Keratinocyte (primary cell): ENCODE results near the gene GP5. TPM values are rescaled to one million over a fixed set of nuclear protein-coding genes. Genes with fewer than 3 reads are reported as not detected.

ENCODE experiments used
- DNase-seq: peaks from one replicate; pipeline ENCODE4 v3.0.0-alpha.2; 2011; ENCODE audit warnings: low read depth, missing footprints, low spot score
- FAIRE-seq: peaks from 2 replicates; lab custom pipeline; 2011; peaks lifted over from hg19 to GRCh38; lab: Jason Lieb, UNC
- H2AFZ ChIP-seq: 2 replicates; pipeline ENCODE4 v1.6.0; 2012; ENCODE audit warnings: low read length, control low read depth, inconsistent platforms; ENCODE audit not compliant: control insufficient read depth
- H3K27ac ChIP-seq: 2 replicates; pipeline ENCODE4 v1.5.1; 2011; ENCODE audit warnings: low read length; ENCODE audit not compliant: control insufficient read depth, insufficient read depth
- H3K27me3 ChIP-seq: 3 replicates; pipeline ENCODE4 v1.6.0; 2011; ENCODE audit warnings: low read length; ENCODE audit not compliant: control insufficient read depth, insufficient read depth; ENCODE audit errors: extremely low read depth
- H3K36me3 ChIP-seq, 2 experiments: 2 replicates in 1 of 2; 3 replicates in 1 of 2; pipeline ENCODE4 v1.5.1; 2011; ENCODE audit warnings: low read length in 2 of 2, mild to moderate bottlenecking in 1 of 2; ENCODE audit not compliant: control insufficient read depth in 2 of 2, insufficient read depth in 2 of 2; ENCODE audit errors: extremely low read depth in 1 of 2
- H3K4me1 ChIP-seq: 3 replicates; pipeline ENCODE4 v1.5.1; 2011; ENCODE audit warnings: low read length; ENCODE audit not compliant: control insufficient read depth, insufficient read depth; ENCODE audit errors: extremely low read depth
- H3K4me2 ChIP-seq: 3 replicates; pipeline ENCODE4 v1.6.0; 2011; ENCODE audit warnings: low read depth, low read length; ENCODE audit not compliant: control insufficient read depth, insufficient read depth; ENCODE audit errors: extremely low read depth
- H3K4me3 ChIP-seq, 3 experiments: fragments of 200-600 bp in 1 of 3; sonication (generic) in 1 of 3; 2 replicates in 2 of 3; 3 replicates in 1 of 3; pipeline ENCODE4 v1.5.1; 2011 to 2016; ENCODE audit warnings: low read length in 3 of 3, mild to moderate bottlenecking in 3 of 3, control low read depth in 2 of 3, inconsistent platforms in 1 of 3, low read depth in 1 of 3, mixed read lengths in 1 of 3, mixed run types in 1 of 3, moderate library complexity in 1 of 3; ENCODE audit not compliant: control insufficient read depth in 2 of 3, insufficient read depth in 2 of 3; ENCODE audit errors: extremely low read depth in 1 of 3
- H3K79me2 ChIP-seq: 2 replicates; pipeline ENCODE4 v1.6.0; 2012; ENCODE audit warnings: low read length; ENCODE audit not compliant: control insufficient read depth, insufficient read depth
- H3K9ac ChIP-seq: 3 replicates; pipeline ENCODE4 v1.6.0; 2011; ENCODE audit warnings: low read length; ENCODE audit not compliant: control insufficient read depth, insufficient read depth; ENCODE audit errors: extremely low read depth
- H3K9me1 ChIP-seq: 3 replicates; pipeline ENCODE4 v1.6.0; 2011; ENCODE audit warnings: low read length; ENCODE audit not compliant: control insufficient read depth, insufficient read depth; ENCODE audit errors: extremely low read depth
- H3K9me3 ChIP-seq: 2 replicates; pipeline ENCODE4 v1.5.1; 2012; ENCODE audit warnings: low read depth, low read length; ENCODE audit not compliant: control insufficient read depth
- H4K20me1 ChIP-seq: 3 replicates; pipeline ENCODE4 v1.6.0; 2011; ENCODE audit warnings: low read length; ENCODE audit not compliant: control insufficient read depth, insufficient read depth; ENCODE audit errors: extremely low read depth
- EZH2 ChIP-seq: IDR thresholded peaks from one replicate; pipeline ENCODE4 v1.6.1; 2012; ENCODE audit warnings: inconsistent platforms, mild to moderate bottlenecking, low read length, moderate library complexity
- dilution Hi-C: fragments of 300-500 bp; cut with MboI; formaldehyde crosslinking; loops from one replicate; pipeline ENCODE4 v1.7.0; 2020; ENCODE audit warnings: low sequenced_read_pairs; ENCODE audit not compliant: extremely low pct_ligation_motif_present
- polyA plus RNA-seq, 5 experiments: library from polyadenylated mRNA; depleted of rRNA in 3 of 5; stranded (reverse) in 3 of 5; stranded (forward) in 1 of 5; unstranded in 1 of 5; fragments of >200 nt; gene quantifications; 1 replicate in 1 of 5; 2 replicates in 3 of 5; 3 replicates in 1 of 5; pipeline versions ENCODE4 v1.2.1 to v1.2.3, GENCODE V29; 2011 to 2012; ENCODE audit warnings: missing spikeins in 2 of 5, low read depth in 1 of 5, low replicate concordance in 1 of 5
- TF ChIP-seq, protein P1 (sequence below), 3 experiments: IDR thresholded peaks in 1 of 3; conservative IDR thresholded peaks in 1 of 3; optimal IDR thresholded peaks in 1 of 3; 2 replicates in 2 of 3; 3 replicates in 1 of 3; pipeline versions ENCODE3 to v1.5.1; 2011; ENCODE audit warnings: low read length in 3 of 3, mild to moderate bottlenecking in 3 of 3, moderate library complexity in 2 of 3, control low read depth in 1 of 3, inconsistent platforms in 1 of 3; ENCODE audit not compliant: insufficient read depth in 2 of 3; ENCODE audit errors: extremely low read depth in 1 of 3

GP5 gene
- polyA plus RNA-seq, 1 donor (not counting 4 experiments of a cell fraction or from before 2014, with no cell fraction given) = 0.04 TPM

DNA sequence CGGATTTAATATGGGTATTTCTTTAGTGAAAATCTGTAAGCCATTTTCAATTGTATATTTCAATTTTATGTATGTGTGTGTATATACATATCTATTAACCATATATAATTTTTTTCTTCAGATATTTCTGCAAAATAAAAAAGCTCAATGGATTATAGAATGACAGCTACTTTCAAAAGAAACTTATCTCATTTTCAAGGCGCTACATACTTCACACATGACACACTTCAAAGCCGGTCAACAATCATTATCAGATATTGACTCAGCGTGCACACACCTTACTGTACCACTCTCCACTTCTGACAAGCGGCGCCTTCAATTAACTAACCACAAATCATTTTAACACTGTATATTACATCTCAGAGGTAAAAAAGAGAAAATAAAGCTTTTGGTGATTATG, 48.1 kb upstream of the GP5 start:
- peaks cover 11 to 31% of the 10 kb centered on the region in 2 experiments for H3K36me3 ChIP-seq
- H3K27ac ChIP-seq = no peak overlapping the region
- H3K9ac ChIP-seq = no peak overlapping the region
- no peak for FAIRE-seq
- no peak overlapping the region for H3K4me2 ChIP-seq
- H4K20me1 ChIP-seq = no peaks in the 10 kb centered on the region
- dilution Hi-C loops = no loop called here
- H3K79me2 ChIP-seq = no peaks in the 10 kb centered on the region
- no peak overlapping the region for H3K4me3 ChIP-seq
- H3K9me3 ChIP-seq = no peaks in the 10 kb centered on the region
- no peaks in the 10 kb centered on the region for H3K4me1 ChIP-seq
- no peaks in the 10 kb centered on the region for H3K27me3 ChIP-seq
- H3K9me1 ChIP-seq = no peaks in the 10 kb centered on the region
- no peak for DNase-seq
- TF ChIP-seq, protein P1, sequence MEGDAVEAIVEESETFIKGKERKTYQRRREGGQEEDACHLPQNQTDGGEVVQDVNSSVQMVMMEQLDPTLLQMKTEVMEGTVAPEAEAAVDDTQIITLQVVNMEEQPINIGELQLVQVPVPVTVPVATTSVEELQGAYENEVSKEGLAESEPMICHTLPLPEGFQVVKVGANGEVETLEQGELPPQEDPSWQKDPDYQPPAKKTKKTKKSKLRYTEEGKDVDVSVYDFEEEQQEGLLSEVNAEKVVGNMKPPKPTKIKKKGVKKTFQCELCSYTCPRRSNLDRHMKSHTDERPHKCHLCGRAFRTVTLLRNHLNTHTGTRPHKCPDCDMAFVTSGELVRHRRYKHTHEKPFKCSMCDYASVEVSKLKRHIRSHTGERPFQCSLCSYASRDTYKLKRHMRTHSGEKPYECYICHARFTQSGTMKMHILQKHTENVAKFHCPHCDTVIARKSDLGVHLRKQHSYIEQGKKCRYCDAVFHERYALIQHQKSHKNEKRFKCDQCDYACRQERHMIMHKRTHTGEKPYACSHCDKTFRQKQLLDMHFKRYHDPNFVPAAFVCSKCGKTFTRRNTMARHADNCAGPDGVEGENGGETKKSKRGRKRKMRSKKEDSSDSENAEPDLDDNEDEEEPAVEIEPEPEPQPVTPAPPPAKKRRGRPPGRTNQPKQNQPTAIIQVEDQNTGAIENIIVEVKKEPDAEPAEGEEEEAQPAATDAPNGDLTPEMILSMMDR (optimal IDR thresholded peaks at IDR 0.05 in 1 of 3, IDR thresholded peaks at IDR 0.05 in 1 of 3, conservative IDR thresholded peaks at IDR 0.05 in 1 of 3; ENCODE audit: extremely low read depth in 1 of 3, insufficient read depth in 2 of 3, low read length in 3 of 3) = no peak
- no peak for TF ChIP-seq EZH2
- no peak overlapping the region for H2AFZ ChIP-seq

DNA sequence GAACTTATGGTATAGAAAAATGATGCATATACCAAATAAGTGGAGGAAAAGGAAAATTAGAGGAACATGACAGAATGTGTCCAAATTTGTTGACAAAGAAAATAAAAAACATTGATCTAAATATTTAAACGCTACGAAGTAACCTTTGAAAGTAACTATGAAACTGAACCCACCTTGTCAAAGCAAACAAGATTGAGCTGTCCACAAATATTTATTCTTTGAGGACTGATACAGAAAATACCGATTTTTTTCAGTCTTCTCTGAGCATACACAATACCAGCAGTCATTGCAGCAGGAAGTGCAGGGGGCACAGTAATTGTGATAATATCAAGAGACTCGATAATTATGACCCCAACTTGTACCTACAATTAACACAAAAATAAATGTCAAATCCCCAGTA, 47.7 kb upstream of the GP5 start:
- H3K27ac ChIP-seq = no peak overlapping the region
- no peak overlapping the region for H2AFZ ChIP-seq
- peaks cover 11 to 32% of the 10 kb centered on the region in 2 experiments for H3K36me3 ChIP-seq
- no peaks in the 10 kb centered on the region for H3K27me3 ChIP-seq
- DNase-seq (no peak), FAIRE-seq (no peak)
- no peaks in the 10 kb centered on the region for H3K4me1 ChIP-seq
- dilution Hi-C loops = no loop called here
- H3K79me2 ChIP-seq = no peaks in the 10 kb centered on the region
- TF ChIP-seq, protein P1 (optimal IDR thresholded peaks at IDR 0.05 in 1 of 3, IDR thresholded peaks at IDR 0.05 in 1 of 3, conservative IDR thresholded peaks at IDR 0.05 in 1 of 3; ENCODE audit: extremely low read depth in 1 of 3, insufficient read depth in 2 of 3, low read length in 3 of 3) = no peak
- TF ChIP-seq EZH2 = no peak
- no peaks in the 10 kb centered on the region for H3K9me3 ChIP-seq
- no peaks in the 10 kb centered on the region for H4K20me1 ChIP-seq
- H3K9me1 ChIP-seq = no peaks in the 10 kb centered on the region
- H3K4me2 ChIP-seq = no peak overlapping the region
- H3K9ac ChIP-seq = no peak overlapping the region
- H3K4me3 ChIP-seq = no peak overlapping the region
